GM12874 (cell line): ENCODE results near the gene CRYAB.

ENCODE experiments used
- CTCF ChIP-seq: IDR thresholded peaks from 2 replicates; pipeline ENCODE4 v1.5.1; 2011; ENCODE audit warnings: low read depth, mild to moderate bottlenecking, control low read depth, low read length, moderate library complexity; ENCODE audit not compliant: insufficient read depth

CRYAB gene

DNA sequence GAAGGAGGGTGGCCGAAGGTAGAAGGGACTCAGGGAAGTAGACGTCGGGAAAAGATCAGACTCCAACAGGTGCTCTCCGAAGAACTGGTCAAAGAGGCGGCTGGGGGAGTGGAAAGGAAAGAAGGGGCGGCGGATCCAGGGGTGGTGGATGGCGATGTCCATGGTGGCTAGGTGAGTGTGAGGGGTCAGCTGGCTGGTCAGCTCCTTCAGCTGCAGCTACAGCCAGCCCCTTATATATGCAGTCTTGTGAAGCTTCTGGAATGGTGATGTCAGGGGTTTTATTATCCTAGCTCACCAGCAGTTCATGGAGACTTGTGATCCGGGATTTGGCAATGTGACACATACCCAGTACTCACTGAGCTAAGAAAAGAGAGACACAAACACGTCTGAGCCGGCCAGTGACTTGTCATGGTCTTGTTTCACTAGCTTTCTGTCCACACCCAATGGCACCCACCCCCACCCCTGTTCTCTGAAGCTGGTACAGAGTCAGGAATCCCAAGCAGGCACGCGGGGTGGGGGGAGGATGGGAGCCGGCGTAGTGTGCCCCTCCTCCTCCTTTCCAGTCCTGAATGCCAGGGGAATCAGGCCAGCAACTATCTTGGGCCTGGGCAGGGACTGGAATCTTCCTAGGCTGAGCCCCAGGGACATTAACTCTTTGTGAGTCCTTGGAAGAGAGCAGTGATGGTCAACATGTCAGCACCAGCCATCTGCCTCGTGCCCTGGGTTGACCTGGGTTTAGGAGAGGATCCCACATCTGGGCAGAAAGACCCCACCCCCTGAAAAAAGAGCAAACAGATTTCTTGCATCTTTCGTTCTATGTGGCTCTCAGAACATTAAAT, at the start of gene CRYAB:
CRYAB (minus strand) TSS at position 208 of the 839 bp plus-strand sequence; CDS start at position 162, 46 bp downstream.
- TF ChIP-seq CTCF, result no peak

- TF ChIP-seq CTCF, result no peak
Measured at GRCh38 chr11:111960916-111961315, 49.3 kb upstream of the CRYAB start.

DNA sequence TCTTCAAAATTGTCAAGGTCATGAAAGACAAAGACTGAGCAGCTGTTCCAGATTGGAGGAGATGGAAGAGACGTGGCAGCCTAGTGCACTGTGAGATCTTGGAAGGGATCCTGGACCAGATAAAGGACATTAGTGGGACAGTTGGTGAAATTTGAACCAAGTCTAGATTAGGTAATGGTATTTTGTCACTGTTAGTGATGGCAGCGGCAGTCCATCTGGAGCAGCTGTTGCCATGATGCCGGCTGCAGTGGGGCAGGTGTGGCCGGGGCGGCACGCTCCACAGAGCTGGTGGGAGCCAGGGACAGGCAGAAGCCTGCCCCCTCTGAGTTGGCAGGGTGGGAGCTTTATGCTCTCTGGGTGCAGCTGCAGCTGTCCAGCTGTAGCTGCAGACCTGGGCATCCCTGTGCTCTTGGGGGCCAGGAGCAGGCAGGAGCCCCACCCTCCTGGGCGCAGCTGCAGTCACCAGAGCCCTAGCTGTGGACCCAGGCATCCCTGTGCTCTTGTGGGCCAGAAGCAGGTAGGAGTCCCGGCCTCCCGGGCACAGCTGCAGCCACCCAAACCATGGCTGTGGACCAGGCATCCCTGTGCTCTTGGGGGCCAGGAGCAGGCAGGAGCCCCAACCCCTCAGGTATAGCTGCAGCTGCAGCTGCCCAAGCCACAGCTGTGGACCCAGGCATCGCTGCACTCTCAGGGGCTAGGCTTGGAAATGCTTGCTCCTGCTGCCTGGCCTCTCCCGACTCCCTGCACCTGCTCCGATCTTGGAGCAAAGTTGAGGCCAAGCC, 46.3 kb upstream of the CRYAB start:
- TF ChIP-seq CTCF, result no peak

DNA sequence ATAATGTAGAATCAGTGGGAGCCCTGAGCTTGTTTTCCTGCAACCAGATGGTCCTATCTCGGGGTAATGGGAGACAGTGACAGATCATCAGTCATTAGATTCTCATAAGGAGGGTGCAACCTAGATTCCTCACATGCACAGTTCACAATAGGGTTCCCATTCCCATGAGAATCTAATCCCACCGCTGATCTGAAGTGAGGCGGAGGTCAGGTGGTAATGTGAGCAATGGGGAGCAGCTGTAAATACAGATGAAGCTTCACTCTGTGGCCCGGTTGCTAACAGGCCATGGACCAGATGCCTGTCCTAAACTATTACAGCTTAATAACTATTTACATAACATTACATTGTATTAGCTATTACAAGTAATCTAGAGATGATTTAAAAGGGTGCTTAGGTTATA, 42.6 kb upstream of the CRYAB start:
- no peak for TF ChIP-seq CTCF

GRCh38 chr11:111951565-111951964, 40.0 kb upstream of the CRYAB start:
- TF ChIP-seq CTCF, result no peak

DNA sequence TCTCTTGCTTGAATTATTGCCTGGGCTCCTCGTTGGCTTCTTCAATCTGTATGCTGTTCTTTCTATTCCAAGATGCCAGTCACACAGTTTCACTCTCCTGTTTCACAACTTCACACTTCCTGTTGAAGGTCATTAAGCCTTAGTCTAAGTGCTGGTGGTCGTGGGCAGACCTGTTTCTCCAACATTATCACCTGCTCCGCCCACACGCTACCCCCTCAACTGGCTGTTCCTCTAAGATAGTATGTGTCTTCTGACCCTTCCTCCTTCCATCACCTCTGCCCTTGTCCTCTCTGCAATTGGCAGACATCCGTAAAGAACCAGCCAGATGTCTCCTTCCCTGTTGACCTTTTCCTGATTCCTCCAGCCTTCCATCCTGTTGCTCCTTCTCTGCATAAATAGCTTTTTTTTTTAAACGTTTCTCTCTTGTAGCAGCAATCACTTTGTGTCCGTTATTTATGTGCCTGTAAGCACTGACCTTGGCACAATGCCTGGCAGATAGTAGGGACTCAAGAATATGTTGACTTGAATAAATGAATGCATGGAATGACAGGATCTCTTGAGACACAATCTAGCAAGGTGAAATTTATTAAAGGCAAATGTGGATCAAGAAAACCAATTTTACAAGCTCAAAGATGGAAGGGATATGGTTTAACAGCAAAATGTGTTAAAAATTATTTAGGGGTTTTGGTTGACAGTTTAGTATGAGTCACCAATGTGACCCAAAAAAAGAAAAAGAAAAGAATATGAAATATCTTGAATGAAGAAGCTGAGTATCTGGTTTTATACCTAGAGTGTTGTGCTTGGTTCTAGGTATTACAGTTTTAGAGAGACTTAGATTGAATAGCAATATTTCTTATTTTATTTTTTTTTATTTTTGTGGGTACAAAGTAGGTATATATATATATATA, 38.2 kb upstream of the CRYAB start:
- TF ChIP-seq CTCF, result no peak

DNA sequence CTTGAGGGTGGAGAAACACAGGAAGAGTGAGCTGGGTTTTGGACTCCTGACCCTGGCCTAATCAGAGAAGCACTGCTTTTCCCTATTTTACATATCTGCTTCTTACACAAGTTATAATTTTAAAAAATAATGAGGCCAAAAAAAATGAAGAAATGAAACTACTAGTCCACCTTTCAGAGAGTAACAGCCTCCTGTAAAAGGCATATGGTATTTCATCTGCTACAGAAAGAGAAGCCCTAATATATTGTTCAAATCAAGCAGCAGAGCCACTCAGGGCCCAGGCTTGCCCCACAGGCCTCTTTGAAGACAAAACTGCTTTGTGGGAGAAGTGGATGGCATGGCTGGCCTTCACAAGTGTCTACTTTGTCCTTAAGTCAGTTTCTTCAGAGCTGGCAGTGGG, 35.6 kb upstream of the CRYAB start:
- no peak for TF ChIP-seq CTCF
